ENCODE measurements around the gene ARHGEF16.

ARHGEF16 gene

DNA sequence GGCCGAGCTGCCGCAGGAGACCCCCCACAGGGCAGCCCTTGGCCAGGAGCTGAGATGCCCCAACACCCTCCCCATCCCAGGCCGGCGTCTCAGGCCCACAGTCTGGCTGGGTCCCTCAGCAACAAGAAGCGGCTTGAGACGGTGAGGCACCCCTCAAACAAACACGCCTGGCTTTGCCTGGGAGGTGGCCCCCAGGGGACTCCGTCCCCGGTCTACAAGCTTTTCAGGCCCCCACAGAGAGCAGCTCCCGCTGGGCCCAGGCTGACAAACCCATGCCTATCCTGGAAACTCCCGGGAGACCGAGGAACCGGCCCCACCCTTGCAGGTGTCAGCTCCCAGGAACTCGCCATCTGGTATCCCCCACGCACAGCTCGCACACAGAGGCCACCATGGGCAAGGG is 67.0 kb downstream of the ARHGEF16 start:
- no peak for DNase-seq

GRCh38 chr1:3522112-3522511 is 67.6 kb downstream of the ARHGEF16 start:
- DNase-seq: no peak

GRCh38 chr1:3522564-3523265 is 68.2 kb downstream of the ARHGEF16 start:
- no peak for DNase-seq

GRCh38 chr1:3523980-3524379 is 69.5 kb downstream of the ARHGEF16 start:
- DNase-seq: no peak

- DNase-seq: no peak
These were observed 70.2 kb downstream of the ARHGEF16 start for GRCh38 chr1:3524556-3525203.

GRCh38 chr1:3525551-3526482 is 71.4 kb downstream of the ARHGEF16 start:
- no peak for DNase-seq

GRCh38 chr1:3527774-3528173 is 73.3 kb downstream of the ARHGEF16 start:
- DNase-seq: no peak

- no peak for DNase-seq
These were observed 74.7 kb downstream of the ARHGEF16 start for GRCh38 chr1:3529099-3529729.

GRCh38 chr1:3530086-3530925 is 75.8 kb downstream of the ARHGEF16 start:
- no peak for DNase-seq

All from hematopoietic multipotent progenitor cell treated with erythropoietin and hydrocortisone succinate and interleukin-3 and kit ligand, for 6 days (in vitro differentiated cells).